ENCODE data around the gene TNFRSF8.

GRCh38 chr1:12071892-12072291 is 8.8 kb downstream of the TNFRSF8 start:
- no peak for TF ChIP-seq CTCF (IDR thresholded peaks at IDR 0.05)
- TF ChIP-seq POLR2A (IDR thresholded peaks at IDR 0.05), result no peak

All from adrenal gland (tissue), 5 donors.